Measurements from ENCODE around the gene IQCB1.
"Not testable (repeated sequence)": the region's sequence is repeated elsewhere in the genome, so short reads cannot be mapped to it uniquely, and the experiment has no call there.

IQCB1 gene

GRCh38 chr3:121863801-121864200, 28.9 kb upstream of the IQCB1 start:
- TF ChIP-seq, protein P1, sequence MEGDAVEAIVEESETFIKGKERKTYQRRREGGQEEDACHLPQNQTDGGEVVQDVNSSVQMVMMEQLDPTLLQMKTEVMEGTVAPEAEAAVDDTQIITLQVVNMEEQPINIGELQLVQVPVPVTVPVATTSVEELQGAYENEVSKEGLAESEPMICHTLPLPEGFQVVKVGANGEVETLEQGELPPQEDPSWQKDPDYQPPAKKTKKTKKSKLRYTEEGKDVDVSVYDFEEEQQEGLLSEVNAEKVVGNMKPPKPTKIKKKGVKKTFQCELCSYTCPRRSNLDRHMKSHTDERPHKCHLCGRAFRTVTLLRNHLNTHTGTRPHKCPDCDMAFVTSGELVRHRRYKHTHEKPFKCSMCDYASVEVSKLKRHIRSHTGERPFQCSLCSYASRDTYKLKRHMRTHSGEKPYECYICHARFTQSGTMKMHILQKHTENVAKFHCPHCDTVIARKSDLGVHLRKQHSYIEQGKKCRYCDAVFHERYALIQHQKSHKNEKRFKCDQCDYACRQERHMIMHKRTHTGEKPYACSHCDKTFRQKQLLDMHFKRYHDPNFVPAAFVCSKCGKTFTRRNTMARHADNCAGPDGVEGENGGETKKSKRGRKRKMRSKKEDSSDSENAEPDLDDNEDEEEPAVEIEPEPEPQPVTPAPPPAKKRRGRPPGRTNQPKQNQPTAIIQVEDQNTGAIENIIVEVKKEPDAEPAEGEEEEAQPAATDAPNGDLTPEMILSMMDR (IDR thresholded peaks at IDR 0.05; ENCODE audit: extremely low read depth, missing control alignments), result no peak

DNA sequence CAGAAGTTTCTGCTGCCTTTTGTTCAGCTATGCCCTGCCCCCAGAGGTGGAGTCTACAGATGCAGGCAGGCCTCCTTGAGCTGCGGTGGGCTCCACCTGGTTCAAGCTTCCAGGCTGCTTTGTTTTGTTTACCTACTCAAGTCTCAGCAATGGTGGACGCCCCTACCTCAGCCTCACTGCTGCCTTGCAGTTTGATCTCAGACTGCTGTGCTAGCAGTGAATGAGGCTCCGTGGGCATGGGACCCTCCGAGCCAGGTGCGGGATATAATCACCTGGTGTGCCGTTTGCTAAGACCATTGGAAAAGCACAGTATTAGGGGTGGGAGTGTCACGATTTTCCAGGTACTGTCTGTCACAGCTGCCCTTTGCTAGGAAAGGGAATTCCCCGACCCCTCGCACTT, 28.4 kb upstream of the IQCB1 start:
- not testable (repeated sequence) for DNase-seq (ENCODE audit: low spot score)

More at GRCh38 chr3:121863801-121864200, 28.9 kb upstream of the IQCB1 start:
- no peak for DNase-seq (ENCODE audit: low spot score)

DNA sequence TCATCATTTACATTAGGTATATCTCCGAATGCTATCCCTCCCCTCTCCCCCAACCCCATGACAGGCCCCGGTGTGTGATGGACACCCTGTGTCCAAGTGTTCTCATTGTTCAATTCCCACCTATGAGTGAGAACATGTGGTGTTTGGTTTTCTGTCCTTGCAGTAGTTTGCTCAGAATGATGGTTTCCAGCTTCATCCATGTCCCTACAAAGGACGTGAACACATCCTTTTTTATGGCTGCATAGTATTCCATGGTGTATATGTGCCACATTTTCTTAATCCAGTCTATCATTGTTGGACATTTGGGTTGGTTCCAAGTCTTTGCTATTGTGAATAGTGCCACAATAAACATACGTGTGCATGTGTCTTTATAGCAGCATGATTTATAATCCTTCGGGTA, 22.9 kb upstream of the IQCB1 start:
- DNase-seq (ENCODE audit: low spot score), result not testable (repeated sequence)

DNA sequence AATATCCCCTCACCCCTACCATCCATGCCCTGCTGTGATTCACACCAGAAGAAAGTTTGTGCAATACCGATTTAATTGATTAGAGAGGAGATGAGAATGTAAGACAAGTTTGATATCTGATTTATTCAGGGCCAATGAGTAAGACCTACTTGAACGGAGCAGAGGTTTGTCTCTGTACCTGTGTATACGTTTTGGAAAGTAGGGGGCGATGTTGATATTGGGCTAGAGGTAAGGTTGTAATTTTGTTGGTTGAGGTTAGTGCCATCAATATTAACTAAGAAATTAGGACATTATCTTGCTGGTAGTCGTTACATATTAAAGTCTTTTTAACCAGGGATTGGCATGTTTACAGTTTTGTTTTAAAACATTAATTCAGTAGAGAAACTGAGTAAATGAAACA, 20.7 kb upstream of the IQCB1 start:
- DNase-seq (ENCODE audit: low spot score), result no peak
- TF ChIP-seq, protein P1 (IDR thresholded peaks at IDR 0.05; ENCODE audit: extremely low read depth, missing control alignments), result no peak

GRCh38 chr3:121852256-121852655, 17.4 kb upstream of the IQCB1 start:
- DNase-seq (ENCODE audit: low spot score), result no peak
- TF ChIP-seq, protein P1 (IDR thresholded peaks at IDR 0.05; ENCODE audit: extremely low read depth, missing control alignments), result no peak

DNA sequence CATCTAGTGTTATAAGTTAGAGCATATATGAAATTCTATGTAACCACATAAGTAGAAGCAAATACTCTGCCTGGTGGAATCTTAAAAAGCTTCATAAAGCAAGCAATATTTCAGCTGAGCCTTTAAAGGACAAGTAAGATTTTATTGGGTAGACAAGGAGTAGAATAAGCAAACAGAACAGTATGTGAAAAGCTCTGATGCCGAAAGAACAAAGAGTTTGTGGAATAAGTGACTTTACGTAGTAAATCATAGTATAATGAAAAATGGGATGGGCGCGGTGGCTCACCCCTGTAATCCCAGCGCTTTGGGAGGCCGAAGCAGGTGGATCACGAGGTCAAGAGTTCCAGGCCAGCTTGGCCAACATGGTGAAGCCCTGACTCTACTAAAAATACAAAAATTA, 10.0 kb upstream of the IQCB1 start:
- no peak for DNase-seq (ENCODE audit: low spot score)
- TF ChIP-seq, protein P1 (IDR thresholded peaks at IDR 0.05; ENCODE audit: extremely low read depth, missing control alignments), result no peak

DNA sequence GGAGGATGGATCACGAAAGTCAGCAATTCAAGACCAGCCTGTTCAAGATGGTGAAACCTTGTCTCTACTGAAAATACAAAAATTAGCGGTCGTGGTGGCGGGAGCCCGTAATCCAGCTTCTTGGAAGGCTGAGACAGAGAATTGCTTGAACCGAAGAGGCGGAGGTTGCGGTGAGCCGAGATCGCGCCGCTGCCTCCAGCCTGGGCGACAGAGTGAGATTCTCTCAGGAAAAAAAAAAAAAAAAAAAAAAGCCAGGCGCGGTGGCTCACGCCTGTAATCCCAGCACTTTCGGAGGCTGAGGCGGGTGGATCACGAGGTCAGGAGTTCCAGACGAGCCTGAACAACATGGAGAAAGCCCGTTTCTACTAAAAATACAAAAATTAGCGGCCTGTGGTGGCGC, 5.1 kb upstream of the IQCB1 start:
- no peak for DNase-seq (ENCODE audit: low spot score)
- TF ChIP-seq, protein P1 (IDR thresholded peaks at IDR 0.05; ENCODE audit: extremely low read depth, missing control alignments), result no peak

GRCh38 chr3:121836481-121836880, 1.6 kb upstream of the IQCB1 start:
- DNase-seq (ENCODE audit: low spot score), result no peak

More at GRCh38 chr3:121836481-121836880, 1.6 kb upstream of the IQCB1 start:
- TF ChIP-seq, protein P1 (IDR thresholded peaks at IDR 0.05; ENCODE audit: extremely low read depth, missing control alignments), result no peak
